Nucleus accumbens (tissue), 56 donors: ENCODE data around the gene DOC2A.
"Not testable (repeated sequence)": the region's sequence is repeated elsewhere in the genome, so short reads cannot be mapped to it uniquely, and the experiment has no call there.

Experiments used
- DNase-seq, 56 donors: peaks; one replicate each; lab custom pipeline; 2025; lab: John Stamatoyannopoulos, UW

Gene DOC2A

GRCh38 chr16:30010844-30011713 lies at the start of gene DOC2A:
Gene DOC2A (minus strand): TSS chr16:30011027. CDS start chr16:30010222, 805 bp downstream.
- peak in 11 of 56 donors; percentile 15 to 72 (median 36) for DNase-seq

DNA sequence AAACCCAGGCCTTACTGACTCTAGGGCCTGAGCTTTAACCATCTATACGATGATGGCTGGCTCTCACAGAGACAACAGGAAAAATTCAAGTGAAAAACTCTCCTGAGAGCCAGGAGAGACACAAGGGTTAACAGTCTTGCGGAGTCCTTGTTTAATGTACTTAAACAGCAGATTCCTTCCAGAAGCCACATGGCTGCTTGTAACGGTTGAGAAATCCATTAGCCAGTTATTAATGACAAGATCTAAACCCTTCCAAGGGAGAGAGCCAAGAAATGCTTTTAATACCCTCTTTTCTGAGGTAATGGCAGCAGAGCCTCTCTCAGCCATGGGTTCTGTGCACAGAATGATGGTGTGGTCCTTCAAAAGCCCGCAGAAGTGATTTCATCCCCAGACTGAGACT lies 49.5 kb upstream of the DOC2A start:
- DNase-seq, result no peak

DNA sequence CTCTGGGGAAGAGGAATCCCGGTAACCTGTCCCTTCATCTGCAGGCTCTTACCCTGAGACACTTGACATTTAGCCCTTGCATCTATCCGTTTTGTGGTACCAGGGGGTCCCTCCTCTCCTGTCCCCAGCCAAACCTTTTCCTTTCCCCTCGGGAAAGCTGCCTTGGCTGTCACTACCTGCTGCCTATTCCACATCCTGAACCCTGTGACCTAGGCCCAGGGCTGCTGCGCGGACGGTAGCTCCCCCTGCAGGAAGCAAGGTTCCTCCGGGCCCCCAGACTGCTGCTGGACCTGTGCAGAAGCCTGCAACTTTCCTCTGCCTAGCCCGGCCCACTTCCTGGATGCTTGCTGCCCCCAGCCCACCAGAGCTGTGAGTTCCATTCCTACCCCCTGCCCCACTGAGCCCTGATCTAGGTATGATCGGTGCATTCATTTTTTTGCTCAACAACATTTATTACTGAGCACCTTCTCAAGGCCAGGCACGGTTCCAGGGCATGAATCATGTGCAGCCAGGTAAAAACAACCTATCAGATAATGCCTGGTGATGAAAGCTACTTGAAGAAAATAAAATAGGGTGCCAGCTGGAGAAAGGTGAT lies 44.2 kb upstream of the DOC2A start:
- DNase-seq, result peak in 1 of 56 donors; percentile 12

DNA sequence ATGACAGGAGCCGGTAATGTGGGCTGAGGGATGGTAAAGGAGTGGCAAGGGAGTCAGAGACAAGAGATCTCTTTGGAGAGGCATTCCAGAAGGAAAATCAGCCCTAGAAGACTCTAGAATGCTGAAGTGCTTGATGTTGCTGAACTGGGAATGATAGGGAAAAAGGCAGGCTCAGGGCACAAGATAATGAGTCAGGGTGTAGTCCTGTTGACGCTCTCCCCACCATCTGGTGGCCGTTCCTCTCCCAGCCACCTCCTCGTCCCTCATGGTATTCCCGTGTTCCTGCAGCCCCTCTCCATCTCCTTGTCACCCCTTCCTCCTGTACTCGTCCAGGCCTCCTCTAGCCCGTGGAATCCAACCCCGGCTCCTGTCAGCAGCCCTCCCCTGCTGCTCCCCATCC lies 43.6 kb upstream of the DOC2A start:
- DNase-seq, result no peak

- peak in 1 of 56 donors; percentile 48 for DNase-seq
Measured at GRCh38 chr16:30053376-30054015, 42.7 kb upstream of the DOC2A start.

- peak in 55 of 56 donors; percentile 42 to 92 (median 80) for DNase-seq
Measured at GRCh38 chr16:30052671-30053372, 42.0 kb upstream of the DOC2A start.

DNA sequence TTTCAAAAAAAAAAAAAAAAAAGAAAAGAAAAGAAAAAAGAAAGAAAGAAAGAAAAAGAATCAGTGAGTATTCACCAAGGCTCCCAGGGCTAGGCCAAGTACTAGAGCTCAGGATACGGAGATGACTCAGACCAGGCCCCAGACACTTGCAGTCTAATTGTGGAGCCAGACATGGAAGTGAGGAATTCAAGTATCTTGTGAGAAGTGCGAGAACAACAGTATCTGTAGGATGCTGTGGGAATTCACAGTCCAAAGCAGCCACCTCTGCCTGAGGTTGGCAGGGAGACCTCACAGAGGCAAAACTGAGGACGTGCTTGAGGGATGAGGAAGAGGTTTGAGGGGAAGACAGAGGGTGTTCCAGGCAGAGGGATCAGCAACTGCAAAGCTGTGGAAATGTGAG lies 40.7 kb upstream of the DOC2A start:
- no peak for DNase-seq

GRCh38 chr16:30049871-30050270 lies 39.0 kb upstream of the DOC2A start:
- DNase-seq, result peak in 44 of 56 donors; percentile 8 to 89 (median 51)

- no peak for DNase-seq
Measured at GRCh38 chr16:30046588-30046987, 35.8 kb upstream of the DOC2A start.

- DNase-seq, result no peak
Measured at GRCh38 chr16:30046178-30046577, 35.4 kb upstream of the DOC2A start.

DNA sequence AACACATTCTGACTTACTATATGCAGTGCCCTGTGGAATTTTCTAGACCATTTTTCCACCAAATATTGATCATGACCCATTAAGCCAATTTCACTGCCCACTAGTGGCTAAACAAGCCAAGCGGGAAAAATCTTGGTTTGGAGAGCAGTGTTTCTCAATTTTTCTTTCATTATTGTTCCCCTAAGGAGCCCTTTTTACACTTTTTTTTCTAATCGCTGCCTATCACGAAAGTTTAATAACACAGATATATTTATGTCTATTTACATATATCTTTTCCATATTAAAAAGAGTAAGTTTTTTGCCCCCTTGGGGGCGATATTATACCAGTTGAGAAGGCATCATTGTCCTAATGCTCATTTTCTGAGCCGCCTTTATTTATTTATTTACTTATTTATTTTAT lies 31.0 kb upstream of the DOC2A start:
- DNase-seq, result no peak

DNA sequence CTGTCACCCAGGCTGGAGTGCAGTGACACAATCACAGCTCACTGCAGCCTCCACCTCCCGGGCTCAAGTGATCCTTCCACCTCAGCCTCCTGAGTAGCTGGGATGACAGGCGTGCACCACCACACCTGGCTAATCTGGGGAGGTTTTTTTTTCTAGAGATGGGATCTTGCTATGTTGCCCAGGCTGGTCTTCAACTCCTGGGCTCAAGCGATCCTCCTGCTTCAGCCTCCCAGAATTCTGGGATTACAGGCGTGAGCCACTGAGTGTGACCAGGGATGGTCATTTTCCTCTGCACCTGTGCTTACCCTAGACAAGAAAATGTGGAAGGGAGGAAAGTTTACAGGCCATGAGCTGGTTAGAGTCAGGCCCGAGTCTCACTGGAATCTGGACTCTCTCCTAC lies 29.9 kb upstream of the DOC2A start:
- not testable (repeated sequence) for DNase-seq

DNA sequence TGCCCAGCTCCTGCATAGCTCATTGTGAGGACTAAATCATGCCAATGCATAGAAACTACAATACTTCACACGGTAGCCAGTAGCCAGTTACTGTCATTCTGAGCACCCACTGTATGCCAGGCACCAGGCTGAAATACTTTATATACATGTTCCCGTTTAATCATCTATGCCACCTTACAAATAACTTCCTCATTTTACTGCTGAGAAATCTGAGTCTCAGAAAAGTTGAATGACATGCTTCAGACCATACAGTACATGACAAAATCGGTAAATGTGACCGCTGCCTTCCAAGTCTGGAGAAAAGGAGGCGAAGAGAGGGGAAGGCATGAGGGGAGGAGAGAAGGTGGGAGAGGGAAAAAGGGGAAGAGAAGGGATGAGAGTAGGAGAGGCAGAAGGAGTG lies 29.4 kb upstream of the DOC2A start:
- DNase-seq, result no peak

DNA sequence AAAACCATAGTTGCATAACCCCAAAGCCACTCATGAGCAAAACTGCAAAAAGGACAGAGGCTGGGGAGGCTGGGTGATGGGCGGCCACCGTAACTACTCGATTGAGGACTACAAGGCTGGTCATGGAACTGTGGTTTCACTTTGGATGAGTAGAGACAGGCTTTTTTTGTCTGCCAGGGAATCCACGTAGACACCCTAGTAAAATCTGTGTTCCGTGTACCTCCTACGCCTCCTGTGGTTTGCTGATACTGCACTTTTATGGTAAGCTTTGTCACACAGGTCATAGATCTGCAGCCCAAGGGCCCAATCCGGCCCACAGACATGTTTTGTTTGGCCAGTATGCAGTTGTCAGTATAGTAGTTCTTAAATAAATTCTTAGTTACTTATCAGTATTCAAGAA lies 22.4 kb upstream of the DOC2A start:
- no peak for DNase-seq

- peak in 27 of 56 donors; percentile 7 to 73 (median 34) for DNase-seq
Measured at GRCh38 chr16:30032083-30032819, 21.4 kb upstream of the DOC2A start.

DNA sequence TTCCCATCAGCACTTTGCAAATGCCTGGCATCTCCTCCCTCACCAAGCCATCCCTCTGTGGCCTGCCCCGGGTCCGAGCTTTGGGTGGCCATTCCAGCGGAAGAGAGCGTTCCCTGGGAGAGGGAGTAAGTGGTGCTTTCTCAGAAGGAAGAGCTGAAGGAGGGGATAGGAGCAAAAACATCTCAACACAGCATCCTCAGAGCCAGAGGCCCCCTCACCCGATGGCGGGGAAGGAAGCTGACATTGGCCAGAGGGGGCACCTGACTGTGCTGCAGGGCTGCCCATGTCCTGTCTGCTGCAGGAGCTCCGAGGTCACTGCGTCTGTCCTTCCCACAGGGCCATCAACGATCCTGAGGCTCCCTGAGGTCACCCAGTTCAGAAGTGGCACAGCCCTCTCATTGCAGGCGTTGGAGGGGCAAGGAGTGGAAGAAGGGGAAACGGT lies 20.7 kb upstream of the DOC2A start:
- peak in 1 of 56 donors; percentile 26 for DNase-seq

GRCh38 chr16:30030841-30031413 lies 20.1 kb upstream of the DOC2A start, which contains the start of gene TLCD3B:
Gene TLCD3B (minus strand): TSS chr16:30031271. CDS start chr16:30030527, 744 bp downstream.
- DNase-seq, result peak in 16 of 56 donors; percentile 6 to 55 (median 28)

DNA sequence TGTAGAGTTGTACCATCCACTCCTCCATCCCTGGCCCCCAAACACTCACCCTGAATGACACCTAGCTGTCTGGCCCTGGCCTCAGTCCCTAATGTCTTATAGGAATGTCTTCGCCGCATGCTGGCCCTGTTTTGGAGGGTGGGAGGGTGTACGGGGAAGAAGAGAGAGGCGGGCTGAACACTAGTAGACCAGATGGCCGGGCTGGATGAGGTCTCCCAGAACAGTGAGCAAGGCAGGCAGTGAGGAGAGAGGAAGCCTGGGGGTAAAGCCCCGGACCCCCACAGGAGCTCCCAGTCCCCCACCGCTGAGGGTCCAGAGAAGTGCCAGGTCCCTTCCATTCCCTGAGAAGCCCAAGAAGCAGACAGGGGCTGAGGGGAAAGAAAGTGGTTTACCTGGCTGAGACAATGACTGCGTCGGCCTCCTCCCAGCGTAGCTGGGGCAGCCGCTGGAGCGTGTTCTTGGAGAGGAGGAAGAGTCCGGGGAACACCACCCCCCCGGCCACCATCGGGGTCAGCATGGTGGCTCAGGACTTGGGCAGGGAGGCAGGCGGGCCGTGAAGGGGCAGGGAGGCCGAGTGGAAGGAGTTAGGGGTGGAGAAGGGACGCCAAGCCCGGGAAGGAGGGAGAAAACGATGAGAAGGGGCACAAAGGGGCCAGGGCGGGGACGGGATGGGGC lies 19.3 kb upstream of the DOC2A start:
- DNase-seq, result no peak
